ENCODE results near the gene SHISA5.

SHISA5 gene

GRCh38 chr3:48505968-48506504 is 2.1 kb upstream of the SHISA5 start:
- Histone ChIP-seq H3K4me3 (ENCODE audit: severe bottlenecking) (no peak overlapping the region), H3K4me1 (ENCODE audit: insufficient read depth, poor library complexity, severe bottlenecking) (peaks cover 15% of the 10 kb centered on the region), H3K27ac (ENCODE audit: poor library complexity, severe bottlenecking) (peak overlapping the region; percentile 71), H3K36me3 (ENCODE audit: low read depth) (no peaks in the 10 kb centered on the region), H3K27me3 (ENCODE audit: insufficient read depth, poor library complexity, severe bottlenecking) (no peaks in the 10 kb centered on the region), H3K9me3 (ENCODE audit: severe bottlenecking) (no peaks in the 10 kb centered on the region)
- DNase-seq (ENCODE audit: low spot score), result no peak
- no peak for ATAC-seq (ENCODE audit: low read depth)
- no peak for TF ChIP-seq CTCF (IDR thresholded peaks at IDR 0.05; ENCODE audit: poor library complexity, severe bottlenecking)

- H3K4me3 ChIP-seq (ENCODE audit: severe bottlenecking), result no peak overlapping the region
- ATAC-seq (ENCODE audit: low read depth) (no peak), DNase-seq (ENCODE audit: low spot score) (no peak)
- TF ChIP-seq CTCF (IDR thresholded peaks at IDR 0.05; ENCODE audit: poor library complexity, severe bottlenecking), result no peak
- H3K36me3 ChIP-seq (ENCODE audit: low read depth), result no peaks in the 10 kb centered on the region
- peak overlapping the region; percentile 68 for H3K27ac ChIP-seq (ENCODE audit: poor library complexity, severe bottlenecking)
- no peaks in the 10 kb centered on the region for H3K9me3 ChIP-seq (ENCODE audit: severe bottlenecking)
- peaks cover 15% of the 10 kb centered on the region for H3K4me1 ChIP-seq (ENCODE audit: insufficient read depth, poor library complexity, severe bottlenecking)
- H3K27me3 ChIP-seq (ENCODE audit: insufficient read depth, poor library complexity, severe bottlenecking), result no peaks in the 10 kb centered on the region
These were observed 1.2 kb upstream of the SHISA5 start for GRCh38 chr3:48505146-48505545.

- peak overlapping the region; percentile 68 for H3K27ac ChIP-seq (ENCODE audit: poor library complexity, severe bottlenecking)
- no peak for DNase-seq (ENCODE audit: low spot score)
These were observed 448 bp downstream of the SHISA5 start for GRCh38 chr3:48503401-48504050.

GRCh38 chr3:48502728-48503168 is 1.2 kb downstream of the SHISA5 start:
- TF ChIP-seq CTCF (IDR thresholded peaks at IDR 0.05; ENCODE audit: poor library complexity, severe bottlenecking), result no peak
- H3K9me3 ChIP-seq (ENCODE audit: severe bottlenecking), result no peaks in the 10 kb centered on the region
- DNase-seq (ENCODE audit: low spot score), result no peak
- no peak overlapping the region for H3K4me3 ChIP-seq (ENCODE audit: severe bottlenecking)
- H3K36me3 ChIP-seq (ENCODE audit: low read depth), result peaks cover 6% of the 10 kb centered on the region; the same call in 1 of the 2 replicates
- H3K4me1 ChIP-seq (ENCODE audit: insufficient read depth, poor library complexity, severe bottlenecking), result peaks cover 12% of the 10 kb centered on the region
- peak overlapping the region; percentile 68 for H3K27ac ChIP-seq (ENCODE audit: poor library complexity, severe bottlenecking)
- no peak for ATAC-seq (ENCODE audit: low read depth)
- H3K27me3 ChIP-seq (ENCODE audit: insufficient read depth, poor library complexity, severe bottlenecking), result no peaks in the 10 kb centered on the region

More at GRCh38 chr3:48503401-48504050, 448 bp downstream of the SHISA5 start:
- H3K4me1 ChIP-seq (ENCODE audit: insufficient read depth, poor library complexity, severe bottlenecking), result peaks cover 15% of the 10 kb centered on the region
- H3K9me3 ChIP-seq (ENCODE audit: severe bottlenecking), result no peaks in the 10 kb centered on the region
- H3K36me3 ChIP-seq (ENCODE audit: low read depth), result no peaks in the 10 kb centered on the region; the same call in 1 of the 2 replicates
- no peak for TF ChIP-seq CTCF (IDR thresholded peaks at IDR 0.05; ENCODE audit: poor library complexity, severe bottlenecking)
- H3K27me3 ChIP-seq (ENCODE audit: insufficient read depth, poor library complexity, severe bottlenecking), result no peaks in the 10 kb centered on the region
- peak; percentile 32; the same call in 1 of the 3 replicates for ATAC-seq (ENCODE audit: low read depth)
- H3K4me3 ChIP-seq (ENCODE audit: severe bottlenecking), result peak overlapping the region; percentile 54

- peak overlapping the region; percentile 68 for H3K27ac ChIP-seq (ENCODE audit: poor library complexity, severe bottlenecking)
- TF ChIP-seq CTCF (IDR thresholded peaks at IDR 0.05; ENCODE audit: poor library complexity, severe bottlenecking), result no peak
- no peaks in the 10 kb centered on the region for H3K9me3 ChIP-seq (ENCODE audit: severe bottlenecking)
- H3K4me3 ChIP-seq (ENCODE audit: severe bottlenecking), result no peak overlapping the region
- ATAC-seq (ENCODE audit: low read depth) (no peak), DNase-seq (ENCODE audit: low spot score) (no peak)
- no peaks in the 10 kb centered on the region for H3K27me3 ChIP-seq (ENCODE audit: insufficient read depth, poor library complexity, severe bottlenecking)
- peaks cover 6% of the 10 kb centered on the region for H3K4me1 ChIP-seq (ENCODE audit: insufficient read depth, poor library complexity, severe bottlenecking)
- peaks cover 6% of the 10 kb centered on the region; the same call in 1 of the 2 replicates for H3K36me3 ChIP-seq (ENCODE audit: low read depth)
These were observed 1.9 kb downstream of the SHISA5 start for GRCh38 chr3:48502121-48502520.

All from RWPE2 (cell line).